ENCODE measurements around the gene DCUN1D3. TPM values are rescaled to one million over a fixed set of nuclear protein-coding genes. Genes with fewer than 3 reads are reported as not detected.
"Not testable (repeated sequence)": the region's sequence is repeated elsewhere in the genome, so short reads cannot be mapped to it uniquely, and the experiment has no call there.

Gene DCUN1D3
- total and polyA plus RNA-seq, 2 donors (not counting 3 experiments of a cell fraction or from before 2014, with no cell fraction given) = 10.4 to 35.0 TPM

GRCh38 chr16:20862162-20862960, 37.8 kb downstream of the DCUN1D3 start:
- FAIRE-seq (no peak), DNase-seq (ENCODE audit: low read depth, low spot score) (no peak)
- no peak overlapping the region for H3K4me3 ChIP-seq (replicated peaks in 1 of 3; ENCODE audit: insufficient read depth in 1 of 3, low read depth in 1 of 3, low read length in 3 of 3)
- H2AFZ ChIP-seq (ENCODE audit: low read depth, low read length) = no peak overlapping the region
- no peaks in the 10 kb centered on the region for H3K9me1 ChIP-seq (replicated peaks; ENCODE audit: control insufficient read depth, extremely low read depth, insufficient read depth, low read length)
- no peak overlapping the region for H3K27ac ChIP-seq (ENCODE audit: insufficient read depth, low read depth, low read length)
- H3K4me1 ChIP-seq (ENCODE audit: control insufficient read depth, extremely low read depth, insufficient read depth, low read length) = peaks cover 32% of the 10 kb centered on the region
- H3K4me2 ChIP-seq (ENCODE audit: insufficient read depth, low read length) = no peak overlapping the region
- peaks cover 13 to 21% of the 10 kb centered on the region in 2 experiments for H3K36me3 ChIP-seq (ENCODE audit: control insufficient read depth in 2 of 2, extremely low read depth in 1 of 2, insufficient read depth in 2 of 2, low read length in 2 of 2)
- dilution Hi-C loops (cut with MboI; ENCODE audit: extremely low pct_ligation_motif_present, low sequenced_read_pairs) (no loop called here), intact Hi-C loops (cut with micrococcal nuclease) (no loop called here)
- no peaks in the 10 kb centered on the region for H4K20me1 ChIP-seq (replicated peaks; ENCODE audit: control insufficient read depth, extremely low read depth, insufficient read depth, low read length)
- POLR2A ChIA-PET = no interaction called here
- CTCF ChIA-PET = no interaction called here
- no peaks in the 10 kb centered on the region for H3K27me3 ChIP-seq (ENCODE audit: control insufficient read depth in 2 of 2, insufficient read depth in 2 of 2, low read length in 2 of 2)
- peaks cover 63% of the 10 kb centered on the region for H3K79me2 ChIP-seq (ENCODE audit: control insufficient read depth, insufficient read depth, low read length)
- no peak overlapping the region for H3K9ac ChIP-seq (replicated peaks; ENCODE audit: extremely low read depth, insufficient read depth, low read length)
- BruUV-seq (replicated peaks) = no TSS peak
- no peak for TF ChIP-seq EZH2 (IDR thresholded peaks at IDR 0.05; ENCODE audit: borderline replicate concordance, low read depth, low read length, severe bottlenecking)
- TF ChIP-seq, protein P1, sequence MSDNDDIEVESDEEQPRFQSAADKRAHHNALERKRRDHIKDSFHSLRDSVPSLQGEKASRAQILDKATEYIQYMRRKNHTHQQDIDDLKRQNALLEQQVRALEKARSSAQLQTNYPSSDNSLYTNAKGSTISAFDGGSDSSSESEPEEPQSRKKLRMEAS (IDR thresholded peaks at IDR 0.05; ENCODE audit: insufficient read depth, insufficient read length) = no peak
- no peak for TF ChIP-seq POLR2A (IDR thresholded peaks at IDR 0.05; ENCODE audit: low read depth, low read length)
- TF ChIP-seq FOS (IDR thresholded peaks at IDR 0.05; ENCODE audit: borderline replicate concordance, insufficient read depth, low read length) = no peak
- TF ChIP-seq GATA2 (IDR thresholded peaks at IDR 0.05; ENCODE audit: insufficient read depth, insufficient read length, low read depth, low read length) = no peak
- no peaks in the 10 kb centered on the region for H3K9me3 ChIP-seq (replicated peaks; ENCODE audit: control insufficient read depth, insufficient read depth, low read length)

DNA sequence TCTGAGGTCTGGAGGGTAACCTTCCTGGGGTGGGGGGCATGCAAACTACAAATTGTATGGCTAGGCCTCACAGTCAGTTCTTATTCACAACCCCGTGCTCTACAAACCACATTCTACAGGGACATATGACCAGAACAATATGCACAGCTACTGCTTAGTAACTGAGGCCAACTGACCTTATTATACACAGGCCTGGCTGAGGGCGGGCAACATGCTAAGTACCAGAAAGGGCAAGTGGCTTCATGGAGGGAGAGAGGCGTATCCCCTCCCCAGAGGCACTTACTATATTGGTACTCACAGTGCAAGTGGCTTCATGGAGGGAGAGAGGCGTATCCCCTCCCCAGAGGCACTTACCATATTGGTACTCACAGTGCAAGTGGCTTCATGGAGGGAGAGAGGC, 39.2 kb downstream of the DCUN1D3 start:
- intact Hi-C loops (cut with micrococcal nuclease); H4K20me1 ChIP-seq (replicated peaks; ENCODE audit: control insufficient read depth, extremely low read depth, insufficient read depth, low read length); FAIRE-seq; H3K27me3 ChIP-seq (ENCODE audit: control insufficient read depth in 2 of 2, insufficient read depth in 2 of 2, low read length in 2 of 2); H3K27ac ChIP-seq (ENCODE audit: insufficient read depth, low read depth, low read length); DNase-seq (ENCODE audit: low read depth, low spot score); H3K9ac ChIP-seq (replicated peaks; ENCODE audit: extremely low read depth, insufficient read depth, low read length); dilution Hi-C loops (cut with MboI; ENCODE audit: extremely low pct_ligation_motif_present, low sequenced_read_pairs); H3K9me3 ChIP-seq (replicated peaks; ENCODE audit: control insufficient read depth, insufficient read depth, low read length); H3K9me1 ChIP-seq (replicated peaks; ENCODE audit: control insufficient read depth, extremely low read depth, insufficient read depth, low read length); CTCF ChIA-PET; BruUV-seq (replicated peaks); H3K4me2 ChIP-seq (ENCODE audit: insufficient read depth, low read length); H2AFZ ChIP-seq (ENCODE audit: low read depth, low read length); H3K4me3 ChIP-seq (replicated peaks in 1 of 3; ENCODE audit: insufficient read depth in 1 of 3, low read depth in 1 of 3, low read length in 3 of 3): not testable (repeated sequence)
- Histone ChIP-seq H3K4me1 (ENCODE audit: control insufficient read depth, extremely low read depth, insufficient read depth, low read length) (peaks cover 19% of the 10 kb centered on the region), H3K79me2 (ENCODE audit: control insufficient read depth, insufficient read depth, low read length) (peaks cover 58% of the 10 kb centered on the region), H3K36me3 (ENCODE audit: control insufficient read depth in 2 of 2, extremely low read depth in 1 of 2, insufficient read depth in 2 of 2, low read length in 2 of 2) (peaks cover 22 to 25% of the 10 kb centered on the region in 2 experiments)
- POLR2A ChIA-PET = interaction anchor here (0.7 kb wide), 1 partner anchor 10 kb away, joined by 3 read pairs; no protein-coding TSS in a partner anchor

All from endothelial cell of umbilical vein (primary cell).